Aorta (tissue), 5 donors: ENCODE results near the gene TM4SF18. TPM values are rescaled to one million over a fixed set of nuclear protein-coding genes. Genes with fewer than 3 reads are reported as not detected.
A peak's percentile ranks its signal among the peaks of the same experiment; 100 is the strongest.
"Not testable (repeated sequence)": the region's sequence is repeated elsewhere in the genome, so short reads cannot be mapped to it uniquely, and the experiment has no call there.

Source experiments
- ATAC-seq: fragments of 200-7000 bp; cut with Tn5 transposase; one replicate; pipeline ENCODE4 v1.9.1; 2022; ENCODE audit warnings: moderate library complexity; ENCODE audit not compliant: low FRiP score
- DNase-seq, 2 donors: peaks; one replicate each; pipeline ENCODE4 v3.0.0-alpha.2; 2020
- H3K27ac ChIP-seq, 2 donors: one replicate each; pipeline ENCODE4 v1.5.1; 2013; ENCODE audit warnings: low read length in 2 of 2, mild to moderate bottlenecking in 2 of 2, moderate library complexity in 2 of 2, control low read depth in 1 of 2, inconsistent platforms in 1 of 2, low read depth in 1 of 2
- H3K27me3 ChIP-seq, 2 donors: one replicate each; pipeline ENCODE4 v1.6.1; 2013; ENCODE audit warnings: control low read depth in 1 of 2, low read length in 1 of 2, mild to moderate bottlenecking in 1 of 2, moderate library complexity in 1 of 2; ENCODE audit not compliant: insufficient read depth in 2 of 2, control insufficient read depth in 1 of 2
- H3K36me3 ChIP-seq, 2 donors: one replicate each; pipeline ENCODE4 v1.6.1; 2013; ENCODE audit warnings: control low read depth in 1 of 2, low read length in 1 of 2, mild to moderate bottlenecking in 1 of 2; ENCODE audit not compliant: insufficient read depth in 2 of 2, control insufficient read depth in 1 of 2
- H3K4me1 ChIP-seq, 2 donors: one replicate each; pipeline ENCODE4 v1.6.1; 2013; ENCODE audit warnings: low read length in 2 of 2, control low read depth in 1 of 2, mild to moderate bottlenecking in 1 of 2, moderate library complexity in 1 of 2; ENCODE audit not compliant: insufficient read depth in 2 of 2, control insufficient read depth in 1 of 2
- H3K4me3 ChIP-seq, 2 donors: one replicate each; pipeline ENCODE4 v1.5.1; 2013; ENCODE audit warnings: low read length in 2 of 2, control low read depth in 1 of 2, mild to moderate bottlenecking in 1 of 2
- H3K9me3 ChIP-seq: one replicate; pipeline ENCODE4 v1.6.1; 2013; ENCODE audit warnings: mild to moderate bottlenecking, low read length; ENCODE audit not compliant: control insufficient read depth
- WGBS, 2 donors: extraction: QIAGEN DNeasy Blood & Tissue Kit; methylation state at CpG; one replicate each; pipeline ENCODE4 v1.1.7; 2013; 5-methylcytosine and 5-hydroxymethylcytosine counted together
- intact Hi-C, 2 donors: fragments of 100-400 bp; cut with DNase I; formaldehyde crosslinking; loops; one replicate each; pipeline versions ENCODE4 v1.14.2 to v1.15.0; 2022
- long read RNA-seq, 2 donors: library from polyadenylated mRNA; unstranded; transcript quantifications; one replicate each; pipeline ENCODE4 v2.0.0, GENCODE V29; 2020 to 2021
- polyA plus RNA-seq, 2 donors: library from polyadenylated mRNA; stranded (reverse); fragments of 200-250 nt; gene quantifications; one replicate each; pipeline ENCODE4 v1.2.3, GENCODE V29; 2013
- total RNA-seq, 2 donors: library from RNA; stranded (reverse); fragmentation: NEBNext Ultra II Directional; extraction: Animal tissue kit (Norgen Biotek cat#: 25700); gene quantifications; one replicate each; pipeline ENCODE4 v1.2.1, GENCODE V29; 2021
- donor health status: healthy with polysubstance abuse.
- donor health status: Bipolar disorder and iron deficiency.
- donor health status: DM: no; HTN: no; CAD: no.
- donor health status: DM: no; HTN: no; CAD: no.
- donor health status: DM: yes; HTN: yes; CAD: no.

TM4SF18 gene
- 1 to 10 TPM; 3.1 to 9.0 TPM for total RNA-seq
- 1 to 10 TPM in 1 of 2 donors, not detected in 1; 1.6 TPM for polyA plus RNA-seq
- long read RNA-seq, donor 1, transcript TM4SF18-201 (6 exons, 3,852 nt): major isoform, 8 of 10 reads
- long read RNA-seq, donor 1, partial matches to known transcripts: 0 of 10 reads
- long read RNA-seq, donor 1, other reads (novel, unspliced or antisense): 1 of 10 reads
- long read RNA-seq, donor 2, partial matches to known transcripts: 0 of 5 reads
- long read RNA-seq, donor 2, other reads (novel, unspliced or antisense): 2 of 5 reads

GRCh38 chr3:149333176-149333859, at the start of gene TM4SF18:
TM4SF18 (minus strand) TSS chr3:149333636; CDS start chr3:149333382, 254 bp downstream.
- Histone ChIP-seq H3K9me3 (no peaks in the 10 kb centered on the region), H3K27ac (no peak within 1 kb of the TSS), H3K4me3 (no peak within 1 kb of the TSS), H3K27me3 (no peaks in the 10 kb centered on the region), H3K36me3 (no peaks in the 10 kb centered on the region), H3K4me1 (peaks cover 2 to 3% of the 10 kb centered on the region in 2 donors)
- ATAC-seq (no peak), DNase-seq (no peak)
- intact Hi-C loops: no loop called here
- 77% methylated on average over 11 of the region's 11 CpGs for WGBS, 2 donors

GRCh38 chr3:149382518-149382917, 49.1 kb upstream of the TM4SF18 start:
- WGBS, 2 donors: 74 to 86% methylated on average over 6 of the region's 6 CpGs
- DNase-seq: no peak
- intact Hi-C loops: no loop called here

GRCh38 chr3:149382101-149382467, 48.6 kb upstream of the TM4SF18 start:
- Histone ChIP-seq H3K4me3 (no peak overlapping the region), H3K27ac (no peak overlapping the region), H3K27me3 (no peaks in the 10 kb centered on the region), H3K4me1 (peaks cover 0 to 7% of the 10 kb centered on the region in 2 donors), H3K36me3 (no peaks in the 10 kb centered on the region), H3K9me3 (no peaks in the 10 kb centered on the region)
- no peak for DNase-seq
- intact Hi-C loops: no loop called here
- no peak for ATAC-seq
- whole genome bisulfite sequencing, 2 donors: 39 to 49% methylated on average over 4 of the region's 4 CpGs

More at GRCh38 chr3:149382518-149382917, 49.1 kb upstream of the TM4SF18 start:
- Histone ChIP-seq H3K27me3 (no peaks in the 10 kb centered on the region), H3K4me3 (no peak overlapping the region), H3K4me1 (peaks cover 0 to 7% of the 10 kb centered on the region in 2 donors), H3K27ac (no peak overlapping the region), H3K36me3 (no peaks in the 10 kb centered on the region), H3K9me3 (no peaks in the 10 kb centered on the region)
- no peak for ATAC-seq

GRCh38 chr3:149381173-149382100, 48.0 kb upstream of the TM4SF18 start:
- H3K4me3 ChIP-seq: no peak overlapping the region
- intact Hi-C loops: no loop called here
- WGBS, 2 donors: 86 to 92% methylated on average over 6 of the region's 6 CpGs
- no peak for DNase-seq
- ATAC-seq: no peak
- no peaks in the 10 kb centered on the region for H3K27me3 ChIP-seq
- no peaks in the 10 kb centered on the region for H3K9me3 ChIP-seq
- H3K36me3 ChIP-seq: no peaks in the 10 kb centered on the region
- H3K4me1 ChIP-seq: peaks cover 0 to 4% of the 10 kb centered on the region in 2 donors
- peak overlapping the region in 1 of 2 donors; percentile 53 for H3K27ac ChIP-seq

- H3K36me3 ChIP-seq, DNase-seq, intact Hi-C loops, ATAC-seq, H3K4me1 ChIP-seq, H3K9me3 ChIP-seq, H3K4me3 ChIP-seq, H3K27ac ChIP-seq, H3K27me3 ChIP-seq: not testable (repeated sequence)
- 94% methylated on average over 23 of the region's 32 CpGs; no CpG with 5 or more reads in 1 of the 2 donors for WGBS, 2 donors
These were observed 46.8 kb upstream of the TM4SF18 start for GRCh38 chr3:149380220-149380619.

GRCh38 chr3:149378478-149379309, 45.3 kb upstream of the TM4SF18 start:
- ATAC-seq: no peak

GRCh38 chr3:149377408-149378364, 44.2 kb upstream of the TM4SF18 start, which contains the start of gene TM4SF1:
TM4SF1 (minus strand) TSS chr3:149377649; CDS start chr3:149377547, 102 bp downstream.
- Histone ChIP-seq H3K4me1 (peaks cover 5 to 6% of the 10 kb centered on the region in 2 donors), H3K27me3 (no peaks in the 10 kb centered on the region), H3K9me3 (no peaks in the 10 kb centered on the region), H3K27ac (peak within 1 kb of the TSS; percentile 82 to 98), H3K4me3 (peak within 1 kb of the TSS; percentile 83 to 99), H3K36me3 (no peaks in the 10 kb centered on the region)
- intact Hi-C loops: loop anchor here in 1 of 2 donors (1.0 to 5.0 kb wide), 2 partner anchors 24 to 35 kb away; no protein-coding TSS in a partner anchor
- 7 to 8% methylated on average over 15 of the region's 15 CpGs for WGBS, 2 donors
- ATAC-seq (peak; percentile 83), DNase-seq (peak; percentile 84 to 85)

More at GRCh38 chr3:149378478-149379309, 45.3 kb upstream of the TM4SF18 start:
- Histone ChIP-seq H3K27me3 (no peaks in the 10 kb centered on the region), H3K9me3 (no peaks in the 10 kb centered on the region), H3K4me3 (no peak overlapping the region), H3K36me3 (no peaks in the 10 kb centered on the region), H3K4me1 (peaks cover under 1 to 6% of the 10 kb centered on the region in 2 donors), H3K27ac (peak overlapping the region in 1 of 2 donors; percentile 45)
- 87 to 91% methylated on average over 9 of the region's 9 CpGs for WGBS, 2 donors
- DNase-seq: no peak
- intact Hi-C loops: loop anchor here in 1 of 2 donors (5.0 kb wide), 1 partner anchor 36 kb away; no protein-coding TSS in a partner anchor
